ENCODE results near the gene UBTD2.

- TF ChIP-seq CTCF (IDR thresholded peaks at IDR 0.05) (no peak), POLR2A (IDR thresholded peaks at IDR 0.05) (no peak)
Measured at GRCh38 chr5:172281346-172281745, 2.2 kb downstream of the UBTD2 start.
